HCT116 (cell line): ENCODE data around the gene KIAA1328. TPM values are rescaled to one million over a fixed set of nuclear protein-coding genes. Genes with fewer than 3 reads are reported as not detected.

Experiments
- ATAC-seq: fragments of 200-7000 bp; cut with Tn5 transposase; 2 replicates; pipeline ENCODE4 v1.9.1; 2020; ENCODE audit warnings: mild to moderate bottlenecking, moderate library complexity
- BruUV-seq: library from RNA; stranded (reverse); fragments of 400-500 nt; replicated peaks from 2 replicates; lab custom pipeline; 2021; lab: Mats Ljungman, UMichigan
- CTCF ChIA-PET: fragments of 300-600 bp; sonication (Branson Sonifier 250); formaldehyde crosslinking; loops from one replicate; lab custom pipeline; 2021; ENCODE audit warnings: antibody characterized with exemption; lab: Charles Lee
- POLR2A ChIA-PET: fragments of 300-600, 350-600 bp; sonication (Branson Sonifier 250); formaldehyde crosslinking; loops from one replicate; lab custom pipeline; 2021; ENCODE audit warnings: antibody characterized with exemption; lab: Charles Lee
- RAD21 ChIA-PET, 2 experiments: fragments of 300-600 bp; sonication (Branson Sonifier 250); formaldehyde crosslinking; loops; one replicate each; lab custom pipeline; 2023; ENCODE audit warnings: low total read pairs in 2 of 2; ENCODE audit not compliant: uncharacterized antibody in 2 of 2, unreplicated experiment in 2 of 2, low non-redundant PET in 1 of 2; lab: Charles Lee
- DNase-seq: peaks from one replicate; pipeline ENCODE4 v3.0.0-alpha.2; 2010; ENCODE audit warnings: low read depth, low spot score
- H2AFZ ChIP-seq: fragments of 200-600 bp; shearing (Covaris generic), sonication (generic); 2 replicates; pipeline ENCODE4 v1.6.1; 2017; ENCODE audit warnings: low read depth, mixed run types, mixed read lengths, antibody characterized with exemption, low read length; ENCODE audit not compliant: poor library complexity, severe bottlenecking
- H3K27ac ChIP-seq: 2 replicates; pipeline ENCODE4 v1.5.1; 2012; ENCODE audit warnings: low read depth, low read length
- H3K27me3 ChIP-seq: fragments of 200-600 bp; sonication (generic); 2 replicates; pipeline ENCODE4 v1.6.1; 2016; ENCODE audit warnings: mixed run types, low read length, mixed read lengths; ENCODE audit not compliant: insufficient read depth
- H3K36me3 ChIP-seq, 2 experiments: fragments of 200-500 bp in 1 of 2; fragments of 200-600 bp in 1 of 2; sonication (Bioruptor generic) in 1 of 2; sonication (generic) in 1 of 2; 2 replicates each; pipeline versions ENCODE4 v1.5.1 to v1.6.1; 2014 to 2016; ENCODE audit warnings: low read length in 2 of 2, inconsistent platforms in 1 of 2, mixed read lengths in 1 of 2, mixed run types in 1 of 2; ENCODE audit not compliant: insufficient read depth in 2 of 2, control insufficient read depth in 1 of 2
- H3K4me1 ChIP-seq, 2 experiments: fragments of 200-600 bp in 1 of 2; sonication (generic) in 1 of 2; 2 replicates each; pipeline versions ENCODE4 v1.5.1 to v1.6.1; 2012 to 2017; ENCODE audit warnings: low read length in 2 of 2, inconsistent platforms in 1 of 2, mild to moderate bottlenecking in 1 of 2, mixed read lengths in 1 of 2, mixed run types in 1 of 2, moderate library complexity in 1 of 2; ENCODE audit not compliant: insufficient read depth in 2 of 2, control insufficient read depth in 1 of 2
- H3K4me2 ChIP-seq: fragments of 200-600 bp; sonication (generic); 2 replicates; pipeline ENCODE4 v1.6.1; 2017; ENCODE audit warnings: mixed run types, low read length, mixed read lengths
- H3K4me3 ChIP-seq, 2 experiments: fragments of 200-600 bp in 1 of 2; sonication (generic) in 1 of 2; replicated peaks in 1 of 2; 2 replicates each; pipeline ENCODE4 v1.5.1; 2011 to 2016; ENCODE audit warnings: low read length in 2 of 2, control low read depth in 1 of 2, low read depth in 1 of 2, mild to moderate bottlenecking in 1 of 2, mixed read lengths in 1 of 2, mixed run types in 1 of 2
- H3K79me2 ChIP-seq: fragments of 200-600 bp; sonication (generic); 2 replicates; pipeline ENCODE4 v1.6.1; 2017; ENCODE audit warnings: mild to moderate bottlenecking, mixed run types, low read length, moderate library complexity, mixed read lengths; ENCODE audit not compliant: insufficient read depth
- H3K9ac ChIP-seq: fragments of 200-600 bp; sonication (generic); 2 replicates; pipeline ENCODE4 v1.6.1; 2016; ENCODE audit warnings: low read length, mixed read lengths
- H3K9me2 ChIP-seq: fragments of 200-600 bp; sonication (generic), shearing (Covaris generic); 2 replicates; pipeline ENCODE4 v1.6.1; 2017; ENCODE audit warnings: mixed run types, mild to moderate bottlenecking, moderate library complexity; ENCODE audit not compliant: insufficient read depth
- H3K9me3 ChIP-seq, 2 experiments: fragments of 200-500 bp in 1 of 2; fragments of 200-600 bp in 1 of 2; sonication (Bioruptor generic) in 1 of 2; sonication (generic) in 1 of 2; 2 replicates each; pipeline ENCODE4 v1.6.1; 2014 to 2017; ENCODE audit warnings: low read length in 2 of 2, mixed read lengths in 2 of 2, inconsistent platforms in 1 of 2, low read depth in 1 of 2, mild to moderate bottlenecking in 1 of 2, mixed run types in 1 of 2, moderate library complexity in 1 of 2; ENCODE audit not compliant: control insufficient read depth in 1 of 2, insufficient read depth in 1 of 2
- H4K20me1 ChIP-seq: fragments of 200-600 bp; sonication (generic), shearing (Covaris generic); 2 replicates; pipeline ENCODE4 v1.6.1; 2017; ENCODE audit warnings: mixed run types, mild to moderate bottlenecking, moderate library complexity; ENCODE audit not compliant: insufficient read depth
- ELF1 ChIP-seq: IDR thresholded peaks from 2 replicates; pipeline ENCODE4 v1.6.1; 2012; ENCODE audit warnings: low read depth, borderline replicate concordance
- EZH2 ChIP-seq: fragments of 200-600 bp; sonication (generic); IDR thresholded peaks from 2 replicates; pipeline ENCODE4 v1.6.1; 2017; ENCODE audit warnings: antibody characterized with exemption, mixed run types
- EZH2phosphoT487 ChIP-seq: fragments of 200-600 bp; IDR thresholded peaks from 2 replicates; pipeline ENCODE4 v1.6.1; 2018; ENCODE audit warnings: antibody characterized with exemption, borderline replicate concordance
- POLR2AphosphoS5 ChIP-seq: IDR thresholded peaks from 2 replicates; pipeline ENCODE4 v1.6.1; 2011; ENCODE audit warnings: mild to moderate bottlenecking, low read depth, low read length, moderate library complexity
- SP1 ChIP-seq: IDR thresholded peaks from 2 replicates; pipeline ENCODE4 v1.6.1; 2012; ENCODE audit warnings: low read depth
- TCF7L2 ChIP-seq: IDR thresholded peaks from 2 replicates; pipeline ENCODE4 v1.7.0; 2011; ENCODE audit warnings: borderline replicate concordance, inconsistent platforms; ENCODE audit not compliant: insufficient read depth, insufficient read length; ENCODE audit errors: extremely low read depth
- ZFX ChIP-seq: fragments of 450-650 bp; IDR thresholded peaks from 2 replicates; pipeline ENCODE4 v1.6.1; 2017
- intact Hi-C: fragments of 100-400 bp; cut with micrococcal nuclease; formaldehyde crosslinking; loops from 2 replicates; pipeline ENCODE4 v1.10.0; 2022
- total RNA-seq: library from RNA; stranded (reverse); gene quantifications from one replicate; pipeline ENCODE4 v1.2.1, GENCODE V29; 2021; ENCODE audit not compliant: unreplicated experiment
- TF ChIP-seq, protein P1 (sequence below): IDR thresholded peaks from 2 replicates; pipeline ENCODE4 v1.6.1; 2011; ENCODE audit warnings: mild to moderate bottlenecking, low read length, moderate library complexity; ENCODE audit not compliant: insufficient replicate concordance; ENCODE audit errors: extremely low read depth

The KIAA1328 gene
- total RNA-seq, 1 experiment from 2014 or later: 5.2 TPM

DNA sequence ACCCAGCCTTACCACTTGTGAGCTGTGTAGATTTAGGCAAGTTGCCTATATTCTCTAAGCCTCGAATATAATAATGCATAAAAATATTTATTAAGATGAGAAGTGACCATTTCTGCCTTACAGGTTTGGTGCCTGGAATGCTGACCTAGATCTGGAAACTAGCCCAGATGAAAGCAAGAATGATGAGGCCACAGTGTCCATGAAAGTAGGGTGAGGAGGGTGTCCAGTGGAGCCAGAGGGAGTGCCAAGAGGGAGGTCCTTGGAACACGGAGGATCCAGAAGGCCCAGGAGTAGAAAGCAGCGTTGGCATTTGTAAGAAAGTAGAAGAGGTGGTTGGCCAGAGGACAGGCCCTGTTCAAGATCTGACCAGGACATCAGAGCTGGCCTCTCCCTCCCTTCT, 402.3 kb downstream of the KIAA1328 start (continued):
- TF ChIP-seq, protein P1, sequence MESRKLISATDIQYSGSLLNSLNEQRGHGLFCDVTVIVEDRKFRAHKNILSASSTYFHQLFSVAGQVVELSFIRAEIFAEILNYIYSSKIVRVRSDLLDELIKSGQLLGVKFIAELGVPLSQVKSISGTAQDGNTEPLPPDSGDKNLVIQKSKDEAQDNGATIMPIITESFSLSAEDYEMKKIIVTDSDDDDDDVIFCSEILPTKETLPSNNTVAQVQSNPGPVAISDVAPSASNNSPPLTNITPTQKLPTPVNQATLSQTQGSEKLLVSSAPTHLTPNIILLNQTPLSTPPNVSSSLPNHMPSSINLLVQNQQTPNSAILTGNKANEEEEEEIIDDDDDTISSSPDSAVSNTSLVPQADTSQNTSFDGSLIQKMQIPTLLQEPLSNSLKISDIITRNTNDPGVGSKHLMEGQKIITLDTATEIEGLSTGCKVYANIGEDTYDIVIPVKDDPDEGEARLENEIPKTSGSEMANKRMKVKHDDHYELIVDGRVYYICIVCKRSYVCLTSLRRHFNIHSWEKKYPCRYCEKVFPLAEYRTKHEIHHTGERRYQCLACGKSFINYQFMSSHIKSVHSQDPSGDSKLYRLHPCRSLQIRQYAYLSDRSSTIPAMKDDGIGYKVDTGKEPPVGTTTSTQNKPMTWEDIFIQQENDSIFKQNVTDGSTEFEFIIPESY: no peak
- no peak for TF ChIP-seq EZH2

GRCh38 chr18:37235583-37235982, 406.7 kb downstream of the KIAA1328 start:
- POLR2A ChIA-PET: no interaction called here
- no TSS peak for BruUV-seq
- ATAC-seq: no peak

More at GRCh38 chr18:37235583-37235982, 406.7 kb downstream of the KIAA1328 start:
- Histone ChIP-seq H3K79me2 (no peaks in the 10 kb centered on the region), H3K27me3 (no peaks in the 10 kb centered on the region), H4K20me1 (no peaks in the 10 kb centered on the region), H3K4me2 (no peak overlapping the region), H3K9me2 (no peaks in the 10 kb centered on the region), H3K9me3 (no peaks in the 10 kb centered on the region), H3K9ac (no peak overlapping the region), H3K27ac (no peak overlapping the region), H3K36me3 (no peaks in the 10 kb centered on the region), H3K4me3 (no peak overlapping the region), H2AFZ (no peak overlapping the region), H3K4me1 (no peaks in the 10 kb centered on the region)
- ChIA-PET RAD21 (no interaction called here), CTCF (no interaction called here)
- no peak for TF ChIP-seq EZH2phosphoT487
- TF ChIP-seq TCF7L2: no peak
- TF ChIP-seq ZFX: no peak
- no peak for TF ChIP-seq SP1
- TF ChIP-seq ELF1: no peak
- TF ChIP-seq POLR2AphosphoS5: no peak
- DNase-seq: no peak
- intact Hi-C loops: no loop called here
